Adrenal gland (tissue), 12 donors: ENCODE data around the gene TMEM201. TPM values are rescaled to one million over a fixed set of nuclear protein-coding genes. Genes with fewer than 3 reads are reported as not detected.
A peak's percentile ranks its signal among the peaks of the same experiment; 100 is the strongest.

Source experiments
- DNase-seq, 7 donors: peaks; one replicate each; pipeline ENCODE4 v3.0.0-alpha.2; 2019 to 2020
- H3K27ac ChIP-seq, 5 donors: fragments of 200-600 bp; sonication (generic) in 4 of 5; 1 replicate in 3 of 5; 2 replicates in 2 of 5; pipeline versions ENCODE4 v1.5.1 to v1.8.0; 2016 to 2020; ENCODE audit warnings: mild to moderate bottlenecking in 1 of 5
- H3K27me3 ChIP-seq: fragments of 200-600 bp; 2 replicates; pipeline ENCODE4 v1.8.0; 2021
- H3K36me3 ChIP-seq, 2 donors: fragments of 200-600 bp; replicated peaks in 1 of 2; 1 replicate in 1 of 2; 2 replicates in 1 of 2; pipeline versions ENCODE4 v1.5.1 to v1.8.0; 2018 to 2022
- H3K4me1 ChIP-seq, 2 donors: fragments of 200-600 bp; replicated peaks in 1 of 2; 1 replicate in 1 of 2; 2 replicates in 1 of 2; pipeline versions ENCODE4 v1.5.1 to v1.8.0; 2018 to 2021
- H3K4me3 ChIP-seq, 4 donors: fragments of 200-600 bp; sonication (generic) in 3 of 4; one replicate each; pipeline ENCODE4 v1.5.1; 2016 to 2018
- H3K9me3 ChIP-seq, 3 donors: fragments of 200-600 bp; sonication (generic) in 1 of 3; replicated peaks in 1 of 3; 1 replicate in 2 of 3; 2 replicates in 1 of 3; pipeline versions ENCODE4 v1.5.1 to v1.8.0; 2016 to 2021
- CTCF ChIP-seq, 6 experiments: fragments of 450-650 bp in 4 of 6; fragments of 200-600 bp in 2 of 6; sonication (generic) in 1 of 6; IDR thresholded peaks; 1 replicate in 5 of 6; 2 replicates in 1 of 6; pipeline versions ENCODE4 v1.5.1 to v1.8.0; 2016 to 2021; ENCODE audit warnings: antibody characterized with exemption in 6 of 6, mild to moderate bottlenecking in 2 of 6, moderate library complexity in 1 of 6
- POLR2A ChIP-seq, 2 donors: fragments of 450-650 bp; IDR thresholded peaks; one replicate each; pipeline ENCODE4 v1.6.1; 2017; ENCODE audit warnings: antibody characterized with exemption in 2 of 2, mild to moderate bottlenecking in 2 of 2, moderate library complexity in 1 of 2
- WGBS, 4 donors: extraction: QIAGEN DNeasy Blood & Tissue Kit in 2 of 4; methylation state at CpG; one replicate each; pipeline versions ENCODE4 v1.1.5 to v1.1.7; 2013 to 2017; 5-methylcytosine and 5-hydroxymethylcytosine counted together
- intact Hi-C, 2 donors: fragments of 100-400 bp; cut with DNase I; formaldehyde crosslinking; loops; one replicate each; pipeline versions ENCODE4 v1.14.1 to v1.15.0; 2022 to 2023
- polyA plus RNA-seq, 3 donors: library from polyadenylated mRNA; stranded (reverse); fragments of 200-250 nt in 2 of 3; fragments of 350-450 nt in 1 of 3; fragmentation: Illumina TruSeq in 1 of 3; extraction: RNeasy Lipid Tissue Mini Kit (QIAGEN cat#74804) in 1 of 3; gene quantifications; one replicate each; pipeline ENCODE4 v1.2.3, GENCODE V29; 2013 to 2014
- total RNA-seq, 9 donors: library from RNA; depleted of rRNA in 4 of 9; stranded (reverse); fragments of >200 nt in 4 of 9; fragments of 120-200 nt in 1 of 9; fragmentation: NEBNext Ultra II Directional in 1 of 9; extraction: Animal tissue kit (Norgen Biotek cat#: 25700) in 1 of 9; gene quantifications; one replicate each; pipeline versions ENCODE4 v1.1.0 to v1.2.4, GENCODE V29; 2013 to 2023
- donor health status: healthy with polysubstance abuse.
- donor health status: Bipolar disorder and iron deficiency.
- donor health status: DM: yes; HTN: yes; CAD: no.
- donor health status: DM: no; HTN: no; CAD: no.
- donor health status: DM: no; HTN: no; CAD: no.
- donor health status: DM: yes; HTN: yes; CAD: no.

Gene TMEM201
- total and polyA plus RNA-seq, 12 donors, result 2.1 to 12.6 (median 9.5) TPM

- TF ChIP-seq CTCF (IDR thresholded peaks at IDR 0.05), result no peak
- TF ChIP-seq POLR2A (IDR thresholded peaks at IDR 0.05), result no peak
- H3K4me1 ChIP-seq, result peaks cover 14% of the 10 kb centered on the region in 2 donors
- DNase-seq, result no peak
- intact Hi-C loops, result no loop called here
- no peaks in the 10 kb centered on the region for H3K27me3 ChIP-seq
- H3K36me3 ChIP-seq, result peaks cover 0 to 21% of the 10 kb centered on the region in 2 donors
- H3K27ac ChIP-seq, result no peak overlapping the region
- no peaks in the 10 kb centered on the region for H3K9me3 ChIP-seq
- no peak overlapping the region for H3K4me3 ChIP-seq
- 83 to 89% (median 87%) methylated on average over 7 to 14 of the region's 14 CpGs for WGBS, 4 donors
Observed at GRCh38 chr1:9597361-9598315, 8.9 kb downstream of the TMEM201 start.

- no peak overlapping the region for H3K4me3 ChIP-seq
- H3K27ac ChIP-seq, result no peak overlapping the region
- TF ChIP-seq POLR2A (IDR thresholded peaks at IDR 0.05) (no peak), CTCF (IDR thresholded peaks at IDR 0.05) (no peak)
- peaks cover 0 to 27% of the 10 kb centered on the region in 2 donors for H3K36me3 ChIP-seq
- H3K9me3 ChIP-seq, result no peaks in the 10 kb centered on the region
- intact Hi-C loops, result no loop called here
- H3K4me1 ChIP-seq, result peaks cover 8% of the 10 kb centered on the region in 2 donors
- no peak for DNase-seq
- WGBS, 4 donors, result 77 to 94% (median 89%) methylated on average over 6 to 18 of the region's 18 CpGs
- H3K27me3 ChIP-seq, result no peaks in the 10 kb centered on the region
Observed at GRCh38 chr1:9598316-9598700, 9.6 kb downstream of the TMEM201 start.

- intact Hi-C loops, result no loop called here
- no peak overlapping the region for H3K4me3 ChIP-seq
- peaks cover 0 to 27% of the 10 kb centered on the region in 2 donors for H3K36me3 ChIP-seq
- no peak for TF ChIP-seq POLR2A (IDR thresholded peaks at IDR 0.05)
- no peaks in the 10 kb centered on the region for H3K9me3 ChIP-seq
- H3K27me3 ChIP-seq, result no peaks in the 10 kb centered on the region
- no peaks in the 10 kb centered on the region for H3K4me1 ChIP-seq
- H3K27ac ChIP-seq, result no peak overlapping the region
- no peak for DNase-seq
- WGBS, 4 donors, result 95 to 98% (median 96%) methylated on average over 10 of the region's 10 CpGs
Observed at GRCh38 chr1:9599741-9600140, 11.0 kb downstream of the TMEM201 start.

GRCh38 chr1:9600861-9601834, 12.4 kb downstream of the TMEM201 start:
- Histone ChIP-seq H3K4me1 (no peaks in the 10 kb centered on the region), H3K27ac (no peak overlapping the region), H3K36me3 (peaks cover 0 to 27% of the 10 kb centered on the region in 2 donors), H3K27me3 (no peaks in the 10 kb centered on the region), H3K4me3 (no peak overlapping the region), H3K9me3 (no peaks in the 10 kb centered on the region)
- DNase-seq, result peak in 1 of 7 donors; percentile 14
- 94 to 99% (median 96%) methylated on average over 19 to 39 of the region's 39 CpGs for WGBS, 4 donors
- intact Hi-C loops, result no loop called here
- no peak for TF ChIP-seq CTCF (IDR thresholded peaks at IDR 0.05)
- TF ChIP-seq POLR2A (IDR thresholded peaks at IDR 0.05), result no peak
